Endothelial cell of umbilical vein (primary cell): ENCODE data around the gene CBLC. TPM values are rescaled to one million over a fixed set of nuclear protein-coding genes. Genes with fewer than 3 reads are reported as not detected.

Experiments used
- BruUV-seq: library from RNA; stranded (reverse); fragments of 400-500 nt; replicated peaks from 2 replicates; lab custom pipeline; 2021; lab: Mats Ljungman, UMichigan
- CTCF ChIA-PET: fragments of 300-600, 350-600 bp; sonication (Branson Sonifier 250); formaldehyde crosslinking; loops from one replicate; lab custom pipeline; 2021; ENCODE audit warnings: antibody characterized with exemption, inconsistent platforms; lab: Charles Lee
- POLR2A ChIA-PET: fragments of 300-600, 350-600 bp; sonication (Branson Sonifier 250); formaldehyde crosslinking; loops from one replicate; lab custom pipeline; 2021; ENCODE audit warnings: antibody characterized with exemption, inconsistent platforms; lab: Charles Lee
- DNase-seq: peaks from one replicate; pipeline ENCODE4 v3.0.0-alpha.2; 2011; ENCODE audit warnings: low read depth, low spot score
- FAIRE-seq: peaks from 2 replicates; lab custom pipeline; 2011; peaks lifted over from hg19 to GRCh38; lab: Jason Lieb, UNC
- H2AFZ ChIP-seq: 2 replicates; pipeline ENCODE4 v1.6.0; 2012; ENCODE audit warnings: low read depth, low read length, control low read depth, inconsistent platforms
- H3K27ac ChIP-seq: 2 replicates; pipeline ENCODE4 v1.5.1; 2011; ENCODE audit warnings: low read depth, mild to moderate bottlenecking, control low read depth, low read length, moderate library complexity; ENCODE audit not compliant: insufficient read depth
- H3K27me3 ChIP-seq, 2 experiments: 2 replicates each; pipeline versions ENCODE4 v1.6.0 to v1.6.1; 2011; ENCODE audit warnings: low read length in 2 of 2, mixed read lengths in 1 of 2; ENCODE audit not compliant: control insufficient read depth in 2 of 2, insufficient read depth in 2 of 2
- H3K36me3 ChIP-seq, 2 experiments: 2 replicates in 1 of 2; 3 replicates in 1 of 2; pipeline ENCODE4 v1.5.1; 2011; ENCODE audit warnings: low read length in 2 of 2, mild to moderate bottlenecking in 1 of 2, moderate library complexity in 1 of 2; ENCODE audit not compliant: control insufficient read depth in 2 of 2, insufficient read depth in 2 of 2; ENCODE audit errors: extremely low read depth in 1 of 2
- H3K4me1 ChIP-seq: 3 replicates; pipeline ENCODE4 v1.5.1; 2011; ENCODE audit warnings: mild to moderate bottlenecking, low read length; ENCODE audit not compliant: control insufficient read depth, insufficient read depth; ENCODE audit errors: extremely low read depth
- H3K4me2 ChIP-seq: 2 replicates; pipeline ENCODE4 v1.6.1; 2011; ENCODE audit warnings: low read length, control low read depth, mixed read lengths; ENCODE audit not compliant: insufficient read depth
- H3K4me3 ChIP-seq, 3 experiments: fragments of 200-600 bp in 1 of 3; sonication (generic), shearing (Covaris generic) in 1 of 3; replicated peaks in 1 of 3; 2 replicates each; pipeline ENCODE4 v1.5.1; 2011 to 2016; ENCODE audit warnings: control low read depth in 3 of 3, low read length in 3 of 3, mild to moderate bottlenecking in 2 of 3, inconsistent platforms in 1 of 3, low read depth in 1 of 3, moderate library complexity in 1 of 3; ENCODE audit not compliant: insufficient read depth in 1 of 3
- H3K79me2 ChIP-seq: 2 replicates; pipeline ENCODE4 v1.6.0; 2012; ENCODE audit warnings: low read length, inconsistent platforms; ENCODE audit not compliant: control insufficient read depth, insufficient read depth
- H3K9ac ChIP-seq: replicated peaks from 2 replicates; pipeline ENCODE3; 2011; ENCODE audit warnings: low read length, control low read depth; ENCODE audit not compliant: insufficient read depth; ENCODE audit errors: extremely low read depth
- H3K9me1 ChIP-seq: replicated peaks from 3 replicates; pipeline ENCODE4 v1.6.0; 2011; ENCODE audit warnings: mild to moderate bottlenecking, low read length; ENCODE audit not compliant: control insufficient read depth, insufficient read depth; ENCODE audit errors: extremely low read depth
- H3K9me3 ChIP-seq: replicated peaks from 2 replicates; pipeline ENCODE4 v1.5.1; 2012; ENCODE audit warnings: low read length, inconsistent platforms; ENCODE audit not compliant: control insufficient read depth, insufficient read depth
- H4K20me1 ChIP-seq: replicated peaks from 2 replicates; pipeline ENCODE3; 2011; ENCODE audit warnings: mild to moderate bottlenecking, low read length; ENCODE audit not compliant: control insufficient read depth, insufficient read depth; ENCODE audit errors: extremely low read depth
- EZH2 ChIP-seq: IDR thresholded peaks from 2 replicates; pipeline ENCODE4 v1.6.1; 2012; ENCODE audit warnings: borderline replicate concordance, low read depth, mild to moderate bottlenecking, moderate library complexity, low read length, inconsistent platforms; ENCODE audit not compliant: severe bottlenecking
- FOS ChIP-seq: IDR thresholded peaks from 2 replicates; pipeline ENCODE4 v1.6.1; 2011; ENCODE audit warnings: mild to moderate bottlenecking, low read length, moderate library complexity, borderline replicate concordance; ENCODE audit not compliant: insufficient read depth
- GATA2 ChIP-seq: IDR thresholded peaks from 2 replicates; pipeline ENCODE4 v1.7.0; 2011; ENCODE audit warnings: low read depth, mild to moderate bottlenecking, moderate library complexity, mixed read lengths, low read length; ENCODE audit not compliant: insufficient read length, insufficient read depth
- JUN ChIP-seq: IDR thresholded peaks from 2 replicates; pipeline ENCODE4 v1.6.1; 2011; ENCODE audit warnings: borderline replicate concordance, low read depth; ENCODE audit not compliant: insufficient read length, insufficient read depth
- MAX ChIP-seq: IDR thresholded peaks from 2 replicates; pipeline ENCODE4 v1.6.1; 2011; ENCODE audit not compliant: insufficient read depth, insufficient read length
- MYC ChIP-seq: IDR thresholded peaks from one replicate; pipeline ENCODE4 v1.6.1; 2011; ENCODE audit warnings: mild to moderate bottlenecking, low read depth, low read length
- POLR2A ChIP-seq: IDR thresholded peaks from 2 replicates; pipeline ENCODE4 v1.6.1; 2012; ENCODE audit warnings: low read depth, mild to moderate bottlenecking, control low read depth, low read length
- POLR2AphosphoS5 ChIP-seq: IDR thresholded peaks from 2 replicates; pipeline ENCODE4 v1.6.1; 2012; ENCODE audit warnings: low read depth, mild to moderate bottlenecking, control low read depth, low read length, moderate library complexity; ENCODE audit not compliant: insufficient read depth
- dilution Hi-C: fragments of 300-500 bp; cut with MboI; formaldehyde crosslinking; loops from one replicate; pipeline ENCODE4 v1.15.0; 2019; ENCODE audit warnings: low sequenced_read_pairs; ENCODE audit not compliant: extremely low pct_ligation_motif_present
- intact Hi-C: fragments of 100-400 bp; cut with micrococcal nuclease; formaldehyde crosslinking; loops from one replicate; pipeline ENCODE4 v1.10.0; 2022
- polyA plus RNA-seq, 4 experiments: library from polyadenylated mRNA; depleted of rRNA in 3 of 4; stranded (reverse) in 3 of 4; unstranded in 1 of 4; fragments of >200 nt; gene quantifications; 2 replicates each; pipeline versions ENCODE4 v1.2.1 to v1.2.3, GENCODE V29; 2011 to 2012; ENCODE audit warnings: missing spikeins in 1 of 4
- total RNA-seq: library from RNA; stranded (reverse); gene quantifications from 2 replicates; pipeline ENCODE4 v1.2.3, GENCODE V29; 2021
- TF ChIP-seq, protein P1 (sequence below), 2 donors: IDR thresholded peaks; 1 replicate in 1 of 2; 2 replicates in 1 of 2; pipeline ENCODE4 v1.5.1; 2011; ENCODE audit warnings: low read length in 2 of 2, mild to moderate bottlenecking in 2 of 2, moderate library complexity in 2 of 2, control low read depth in 1 of 2, inconsistent platforms in 1 of 2, low read depth in 1 of 2; ENCODE audit not compliant: insufficient read depth in 1 of 2; ENCODE audit errors: extremely low read depth in 1 of 2

CBLC gene
- total and polyA plus RNA-seq, 2 donors (not counting 3 experiments of a cell fraction or from before 2014, with no cell fraction given), result 0.04 TPM; not detected in 1

DNA sequence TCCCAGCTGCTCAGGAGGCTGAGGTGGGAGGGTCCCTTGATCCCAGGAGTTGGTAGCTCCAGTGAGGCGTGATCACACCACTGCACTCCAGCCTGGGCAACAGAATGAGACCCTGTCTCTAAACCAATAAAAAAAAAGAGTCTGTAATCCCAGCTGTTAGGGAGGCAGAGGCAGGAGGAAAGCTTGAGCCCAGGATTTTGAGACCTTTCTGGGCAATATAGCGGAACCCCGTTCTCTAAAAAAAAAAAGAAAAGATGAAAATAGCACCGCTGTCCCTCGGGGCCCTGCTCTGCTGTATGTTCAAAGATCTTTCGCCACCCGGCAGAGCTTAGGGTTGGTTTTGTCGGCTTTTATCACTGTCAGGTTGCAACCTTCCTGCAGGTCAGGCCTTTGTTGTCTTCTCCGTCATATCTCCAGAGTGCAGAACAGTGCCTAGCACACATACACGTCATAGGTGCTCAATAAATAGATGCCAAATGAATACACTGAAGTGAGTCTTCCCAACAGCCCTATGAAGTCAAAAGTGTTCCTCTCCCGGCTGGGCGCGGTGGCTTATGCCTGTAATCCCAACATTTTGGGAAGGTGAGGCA lies 17.8 kb downstream of the CBLC start:
- no TSS peak for BruUV-seq
- intact Hi-C loops (no loop called here), dilution Hi-C loops (no loop called here)
- Histone ChIP-seq H3K27ac (no peak overlapping the region), H3K9ac (no peak overlapping the region), H3K79me2 (no peaks in the 10 kb centered on the region), H2AFZ (no peak overlapping the region), H3K4me3 (no peak overlapping the region), H3K27me3 (no peaks in the 10 kb centered on the region), H3K9me3 (no peaks in the 10 kb centered on the region), H3K4me2 (no peak overlapping the region), H4K20me1 (no peaks in the 10 kb centered on the region), H3K9me1 (no peaks in the 10 kb centered on the region), H3K36me3 (no peaks in the 10 kb centered on the region), H3K4me1 (peaks cover 14% of the 10 kb centered on the region)
- CTCF ChIA-PET, result interaction anchor here (0.9 to 6.0 kb wide), 6 partner anchors 11 to 141 kb away, joined by 3 to 45 read pairs (median 4); no protein-coding TSS in a partner anchor
- FAIRE-seq, result no peak
- no peak for DNase-seq
- TF ChIP-seq POLR2AphosphoS5 (no peak), GATA2 (no peak), FOS (no peak), JUN (no peak), EZH2 (no peak), POLR2A (no peak), MYC (no peak), MAX (no peak)
- TF ChIP-seq, protein P1, sequence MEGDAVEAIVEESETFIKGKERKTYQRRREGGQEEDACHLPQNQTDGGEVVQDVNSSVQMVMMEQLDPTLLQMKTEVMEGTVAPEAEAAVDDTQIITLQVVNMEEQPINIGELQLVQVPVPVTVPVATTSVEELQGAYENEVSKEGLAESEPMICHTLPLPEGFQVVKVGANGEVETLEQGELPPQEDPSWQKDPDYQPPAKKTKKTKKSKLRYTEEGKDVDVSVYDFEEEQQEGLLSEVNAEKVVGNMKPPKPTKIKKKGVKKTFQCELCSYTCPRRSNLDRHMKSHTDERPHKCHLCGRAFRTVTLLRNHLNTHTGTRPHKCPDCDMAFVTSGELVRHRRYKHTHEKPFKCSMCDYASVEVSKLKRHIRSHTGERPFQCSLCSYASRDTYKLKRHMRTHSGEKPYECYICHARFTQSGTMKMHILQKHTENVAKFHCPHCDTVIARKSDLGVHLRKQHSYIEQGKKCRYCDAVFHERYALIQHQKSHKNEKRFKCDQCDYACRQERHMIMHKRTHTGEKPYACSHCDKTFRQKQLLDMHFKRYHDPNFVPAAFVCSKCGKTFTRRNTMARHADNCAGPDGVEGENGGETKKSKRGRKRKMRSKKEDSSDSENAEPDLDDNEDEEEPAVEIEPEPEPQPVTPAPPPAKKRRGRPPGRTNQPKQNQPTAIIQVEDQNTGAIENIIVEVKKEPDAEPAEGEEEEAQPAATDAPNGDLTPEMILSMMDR (IDR thresholded peaks at IDR 0.05; ENCODE audit: extremely low read depth in 1 of 2, insufficient read depth in 1 of 2, low read depth in 1 of 2, low read length in 2 of 2), result no peak
- POLR2A ChIA-PET, result no interaction called here
